GM21786 (cell line): Measurements from ENCODE around the gene MICU1.
"Not testable (repeated sequence)": the region's sequence is repeated elsewhere in the genome, so short reads cannot be mapped to it uniquely, and the experiment has no call there.

Experiments
- ATAC-seq: cut with Tn5 transposase; IDR thresholded peaks from one replicate; pipeline ENCODE4 v1.9.1; 2021; ENCODE audit not compliant: unreplicated experiment

MICU1 gene

GRCh38 chr10:72353028-72353964, 272.6 kb downstream of the MICU1 start:
- no peak for ATAC-seq

GRCh38 chr10:72351479-72351878, 274.4 kb downstream of the MICU1 start:
- ATAC-seq, result no peak

- ATAC-seq, result no peak
Observed at GRCh38 chr10:72349438-72349837, 276.4 kb downstream of the MICU1 start.

GRCh38 chr10:72348282-72348681, 277.6 kb downstream of the MICU1 start:
- ATAC-seq, result no peak

- not testable (repeated sequence) for ATAC-seq
Observed at GRCh38 chr10:72346117-72346516, 279.8 kb downstream of the MICU1 start.

- ATAC-seq, result no peak
Observed at GRCh38 chr10:72344932-72345331, 280.9 kb downstream of the MICU1 start.

GRCh38 chr10:72342911-72343310, 283.0 kb downstream of the MICU1 start:
- no peak for ATAC-seq

GRCh38 chr10:72340510-72341261, 285.2 kb downstream of the MICU1 start:
- no peak for ATAC-seq

GRCh38 chr10:72338180-72338579, 287.7 kb downstream of the MICU1 start:
- no peak for ATAC-seq

- ATAC-seq, result no peak
Observed at GRCh38 chr10:72337722-72338121, 288.2 kb downstream of the MICU1 start.

- ATAC-seq, result no peak
Observed at GRCh38 chr10:72337039-72337629, 288.7 kb downstream of the MICU1 start.

GRCh38 chr10:72336259-72337038, 289.4 kb downstream of the MICU1 start:
- no peak for ATAC-seq

- ATAC-seq, result peak; percentile 34
Observed at GRCh38 chr10:72335394-72336258, 290.3 kb downstream of the MICU1 start.

- peak; percentile 62 for ATAC-seq
Observed at GRCh38 chr10:72334825-72335393, 291.0 kb downstream of the MICU1 start.

GRCh38 chr10:72334196-72334824, 291.6 kb downstream of the MICU1 start:
- ATAC-seq, result no peak

- no peak for ATAC-seq
Observed at GRCh38 chr10:72333112-72334015, 292.5 kb downstream of the MICU1 start.

- ATAC-seq, result no peak
Observed at GRCh38 chr10:72332423-72333111, 293.3 kb downstream of the MICU1 start.
